Mesothelial cell of epicardium (in vitro differentiated cells): ENCODE results near the gene FAM50B. TPM values are rescaled to one million over a fixed set of nuclear protein-coding genes. Genes with fewer than 3 reads are reported as not detected.

ENCODE experiments used
- DNase-seq, 2 experiments: peaks; one replicate each; pipeline ENCODE4 v3.0.0; 2021; ENCODE audit warnings: low spot score in 2 of 2; ENCODE audit not compliant: unreplicated experiment in 2 of 2
- H3K27ac Mint-ChIP-seq: 2 replicates; pipeline ENCODE4 v1.8.0; 2021; ENCODE audit warnings: mixed read lengths
- H3K27me3 Mint-ChIP-seq: 2 replicates; pipeline ENCODE4 v1.8.0; 2021; ENCODE audit warnings: low read depth, mixed read lengths
- H3K36me3 Mint-ChIP-seq: 2 replicates; pipeline ENCODE4 v1.8.0; 2021; ENCODE audit warnings: mixed read lengths
- H3K4me1 Mint-ChIP-seq: 2 replicates; pipeline ENCODE4 v1.8.0; 2021; ENCODE audit warnings: mixed read lengths
- H3K4me3 Mint-ChIP-seq: 2 replicates; pipeline ENCODE4 v1.8.0; 2021; ENCODE audit warnings: mild to moderate bottlenecking, moderate library complexity, mixed read lengths
- H3K9me3 Mint-ChIP-seq: 2 replicates; pipeline ENCODE4 v1.8.0; 2021; ENCODE audit warnings: mixed read lengths
- CTCF ChIP-seq: fragments of 200-600 bp; sonication (generic); IDR thresholded peaks from one replicate; pipeline ENCODE4 v1.5.0; 2021; ENCODE audit warnings: antibody characterized with exemption; ENCODE audit not compliant: unreplicated experiment
- total RNA-seq: library from RNA; stranded (reverse); gene quantifications from 3 replicates; pipeline ENCODE4 v1.2.1, GENCODE V29; 2021

The FAM50B gene
- total RNA-seq, 1 donor from 2014 or later: 7.0 TPM

GRCh38 chr6:3814539-3814938, 34.6 kb upstream of the FAM50B start:
- Mint-ChIP-seq H3K27me3 (no peaks in the 10 kb centered on the region), H3K27ac (peak overlapping the region; percentile 28), H3K36me3 (no peaks in the 10 kb centered on the region), H3K9me3 (no peaks in the 10 kb centered on the region), H3K4me3 (no peak overlapping the region), H3K4me1 (peaks cover 20% of the 10 kb centered on the region)
- DNase-seq: no peak
- TF ChIP-seq CTCF: no peak

GRCh38 chr6:3816251-3816650, 32.9 kb upstream of the FAM50B start:
- Mint-ChIP-seq H3K4me1 (peaks cover 30% of the 10 kb centered on the region), H3K4me3 (no peak overlapping the region)

GRCh38 chr6:3819161-3820110, 29.7 kb upstream of the FAM50B start:
- no peak for DNase-seq
- peaks cover 39% of the 10 kb centered on the region for H3K4me1 Mint-ChIP-seq
- no peak for TF ChIP-seq CTCF
- no peak overlapping the region for H3K4me3 Mint-ChIP-seq
- no peaks in the 10 kb centered on the region for H3K36me3 Mint-ChIP-seq
- H3K9me3 Mint-ChIP-seq: no peaks in the 10 kb centered on the region
- no peaks in the 10 kb centered on the region for H3K27me3 Mint-ChIP-seq
- H3K27ac Mint-ChIP-seq: peak overlapping the region; percentile 88

More at GRCh38 chr6:3816251-3816650, 32.9 kb upstream of the FAM50B start:
- DNase-seq: no peak
- TF ChIP-seq CTCF: no peak
- H3K27ac Mint-ChIP-seq: peak overlapping the region; percentile 79
- no peaks in the 10 kb centered on the region for H3K36me3 Mint-ChIP-seq
- H3K27me3 Mint-ChIP-seq: no peaks in the 10 kb centered on the region
- H3K9me3 Mint-ChIP-seq: no peaks in the 10 kb centered on the region

GRCh38 chr6:3820563-3820962, 28.6 kb upstream of the FAM50B start:
- peaks cover 46% of the 10 kb centered on the region for H3K4me1 Mint-ChIP-seq

GRCh38 chr6:3822747-3823445, 26.3 kb upstream of the FAM50B start:
- H3K4me3 Mint-ChIP-seq: no peak overlapping the region
- no peaks in the 10 kb centered on the region for H3K36me3 Mint-ChIP-seq
- peaks cover 54% of the 10 kb centered on the region for H3K4me1 Mint-ChIP-seq
- no peak for TF ChIP-seq CTCF
- no peaks in the 10 kb centered on the region for H3K9me3 Mint-ChIP-seq
- no peaks in the 10 kb centered on the region for H3K27me3 Mint-ChIP-seq
- peak overlapping the region; percentile 100 for H3K27ac Mint-ChIP-seq
- no peak for DNase-seq

More at GRCh38 chr6:3820563-3820962, 28.6 kb upstream of the FAM50B start:
- H3K9me3 Mint-ChIP-seq: no peaks in the 10 kb centered on the region
- no peak for DNase-seq
- no peak for TF ChIP-seq CTCF
- H3K4me3 Mint-ChIP-seq: no peak overlapping the region
- H3K27ac Mint-ChIP-seq: peak overlapping the region; percentile 67
- no peaks in the 10 kb centered on the region for H3K36me3 Mint-ChIP-seq
- no peaks in the 10 kb centered on the region for H3K27me3 Mint-ChIP-seq
